HG03354 (cell line): Measurements from ENCODE around the gene MRO.
"Not testable (repeated sequence)": the region's sequence is repeated elsewhere in the genome, so short reads cannot be mapped to it uniquely, and the experiment has no call there.

ENCODE experiments used
- ATAC-seq: cut with Tn5 transposase; IDR thresholded peaks from one replicate; pipeline ENCODE4 v1.9.1; 2021; ENCODE audit warnings: mild to moderate bottlenecking; ENCODE audit not compliant: unreplicated experiment, poor library complexity, severe bottlenecking

The MRO gene

DNA sequence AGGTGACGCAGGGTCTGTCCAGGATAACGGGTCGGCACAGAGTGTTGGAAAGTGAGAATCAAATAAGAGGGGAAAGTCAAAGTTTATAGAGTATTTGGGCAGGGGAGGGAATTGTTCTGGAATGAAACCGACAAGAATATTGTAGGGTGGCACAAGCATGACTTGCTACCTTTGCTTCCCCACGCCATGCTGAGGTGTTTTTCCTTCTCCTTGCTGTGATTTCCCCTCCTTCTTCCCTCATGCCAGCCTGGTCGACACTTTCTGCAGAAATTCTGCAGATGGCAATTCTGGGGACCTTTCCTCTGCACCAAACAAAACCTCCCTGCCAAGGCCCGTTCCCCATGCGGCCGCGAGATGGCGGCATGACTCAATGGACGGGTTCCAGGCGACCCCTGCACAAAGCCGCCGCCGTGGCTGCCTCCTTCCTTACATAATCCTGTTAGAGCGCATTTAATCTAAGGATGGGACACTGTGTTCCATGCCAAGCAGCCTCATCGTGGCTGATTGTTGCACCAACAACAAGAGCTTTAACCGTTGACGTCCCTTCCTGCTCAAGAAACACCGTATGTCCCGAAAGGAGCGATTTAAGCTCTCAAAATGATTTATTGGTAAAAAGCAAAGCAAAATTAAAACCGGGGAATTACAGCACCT, at the start of gene MRO:
Gene MRO, minus strand, starts transcription at position 289 of the 651 bp plus-strand sequence. CDS start 10,616 bp downstream, outside the sequence.
- peak; percentile 97 for ATAC-seq

DNA sequence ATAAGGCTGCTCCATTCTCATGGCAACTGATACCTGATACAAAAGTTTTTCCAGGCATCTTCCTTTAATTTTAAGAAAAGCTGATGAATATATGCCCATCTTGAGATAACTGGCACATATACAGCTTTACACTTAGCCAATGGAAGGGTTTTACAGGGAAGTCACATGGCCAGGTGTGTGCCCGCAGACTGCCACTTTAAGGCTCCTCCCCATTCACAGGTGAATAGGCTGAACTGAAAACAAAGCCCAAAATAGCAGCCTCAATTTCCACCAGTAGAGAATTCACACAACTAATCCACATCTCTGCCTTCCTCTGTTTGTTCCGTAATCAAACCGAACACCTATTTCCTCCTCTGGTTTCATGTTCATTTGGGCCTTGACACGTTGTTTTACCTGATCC, 49.3 kb upstream of the MRO start:
- no peak for ATAC-seq

DNA sequence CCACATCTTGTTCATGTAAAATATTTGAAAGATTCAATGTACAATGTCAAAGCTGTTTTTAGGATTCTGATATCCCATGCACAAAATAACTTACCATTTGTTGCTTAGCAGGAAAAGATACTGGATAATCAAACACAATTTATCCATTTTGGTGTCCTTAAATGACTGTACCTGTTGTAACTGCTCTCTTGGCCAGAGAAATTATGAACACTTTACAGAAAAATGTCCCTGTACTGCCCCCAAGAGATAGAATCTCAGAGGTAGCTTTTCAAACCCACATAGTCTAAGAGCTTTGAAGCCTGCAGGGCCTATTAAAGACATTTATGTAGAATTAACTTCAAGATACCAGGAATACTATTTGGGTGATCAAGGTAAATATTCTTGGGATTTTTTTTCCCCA, 46.9 kb upstream of the MRO start:
- no peak for ATAC-seq

DNA sequence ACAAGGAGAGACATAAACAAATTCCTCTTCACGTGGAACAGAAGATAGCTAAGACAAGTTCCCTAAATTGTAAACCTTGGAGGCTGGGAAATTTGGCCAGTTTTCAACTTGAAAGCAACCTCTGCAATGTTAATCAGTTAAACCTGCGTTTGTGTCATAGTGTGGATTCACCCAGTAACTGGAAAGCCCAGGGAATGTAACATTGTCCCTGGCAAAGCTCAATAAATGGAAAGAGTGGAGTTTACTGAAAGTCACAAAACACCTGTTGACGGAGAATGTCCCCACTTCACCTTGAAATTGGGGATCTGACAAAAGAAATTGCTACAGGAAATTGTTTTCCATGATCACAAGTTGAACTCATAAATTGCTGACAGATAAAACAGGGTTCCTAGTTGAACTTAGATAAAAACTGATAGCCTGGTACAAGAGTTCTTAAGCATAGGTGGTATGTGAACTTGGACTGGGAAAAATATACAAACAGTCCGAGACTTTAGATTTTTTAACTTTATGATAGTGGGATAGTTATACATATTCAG, 44.1 kb upstream of the MRO start:
- ATAC-seq = no peak

DNA sequence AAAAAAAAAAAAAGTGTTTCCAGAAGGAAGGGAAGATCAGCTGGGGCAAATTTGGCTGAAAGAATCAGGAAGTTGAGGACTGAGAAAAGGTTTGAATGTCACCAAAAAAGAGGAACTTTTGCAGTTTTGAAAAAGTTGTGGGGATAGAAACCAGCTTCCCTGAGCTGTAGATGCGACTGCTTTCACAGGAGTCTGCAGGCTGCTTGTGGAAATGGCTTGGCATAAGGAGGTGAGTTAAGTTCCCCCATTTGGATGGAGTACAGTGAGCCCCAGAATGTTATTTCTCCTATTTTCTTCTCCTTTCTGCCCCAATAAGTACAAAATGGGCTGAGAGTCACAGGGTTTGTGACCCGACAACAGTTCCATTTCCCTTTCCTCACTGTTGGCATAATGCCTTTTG, 42.6 kb upstream of the MRO start:
- ATAC-seq = no peak

DNA sequence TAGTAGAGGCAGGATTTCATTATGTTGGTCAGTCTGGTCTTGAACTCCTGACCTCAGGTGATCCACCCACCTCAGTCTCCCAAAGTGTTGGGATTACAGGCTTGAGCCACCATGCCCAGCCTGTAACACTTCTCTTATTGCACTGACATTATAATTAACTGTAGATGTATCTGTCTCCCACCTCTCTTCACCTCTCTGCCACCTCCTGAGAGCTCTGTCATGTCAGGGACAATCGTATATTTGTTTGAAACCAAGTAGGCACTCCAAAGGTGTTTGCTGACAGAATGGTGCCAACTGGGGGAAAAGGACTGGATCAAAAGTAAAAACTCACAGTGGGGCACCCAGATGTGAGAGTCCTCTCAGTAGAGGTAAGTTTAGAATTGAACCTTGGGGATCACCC, 41.8 kb upstream of the MRO start:
- ATAC-seq = no peak

DNA sequence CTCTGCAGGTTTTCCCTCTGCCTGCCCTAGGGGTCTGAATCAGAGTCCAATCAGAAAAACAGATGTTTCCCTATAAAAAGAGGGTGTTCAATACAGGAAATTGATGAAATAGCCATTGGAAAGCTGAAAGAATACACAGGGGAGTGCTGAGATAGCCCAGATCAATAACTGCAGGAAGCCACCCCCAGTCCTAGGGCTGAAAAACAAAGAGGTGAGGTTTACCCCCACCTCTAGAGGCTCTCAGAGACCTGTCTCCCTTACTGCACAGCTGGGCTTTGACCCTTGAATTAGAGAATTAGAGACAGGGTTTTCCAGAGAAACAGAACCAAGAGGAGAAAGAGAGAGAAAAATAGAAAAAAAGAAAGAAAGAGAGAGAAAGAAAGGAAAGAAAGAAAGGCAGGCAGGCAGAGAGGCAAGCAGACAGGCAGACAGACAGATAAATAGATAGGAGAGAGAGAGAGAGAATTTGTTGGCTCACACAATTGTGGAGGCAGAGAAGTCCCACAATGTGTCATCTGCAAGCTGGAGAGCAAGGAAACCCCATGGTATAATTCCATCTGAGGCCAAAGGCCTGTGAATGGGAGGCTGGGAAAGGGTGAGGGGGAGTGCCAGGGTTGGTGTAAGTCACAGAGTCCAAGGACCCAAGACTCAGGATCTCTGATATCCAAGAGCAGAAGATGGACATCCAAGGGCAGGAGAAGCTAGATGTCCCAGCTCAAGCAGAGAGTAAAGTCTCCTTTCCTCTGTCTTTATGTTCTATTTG, 40.2 kb upstream of the MRO start:
- ATAC-seq = no peak

DNA sequence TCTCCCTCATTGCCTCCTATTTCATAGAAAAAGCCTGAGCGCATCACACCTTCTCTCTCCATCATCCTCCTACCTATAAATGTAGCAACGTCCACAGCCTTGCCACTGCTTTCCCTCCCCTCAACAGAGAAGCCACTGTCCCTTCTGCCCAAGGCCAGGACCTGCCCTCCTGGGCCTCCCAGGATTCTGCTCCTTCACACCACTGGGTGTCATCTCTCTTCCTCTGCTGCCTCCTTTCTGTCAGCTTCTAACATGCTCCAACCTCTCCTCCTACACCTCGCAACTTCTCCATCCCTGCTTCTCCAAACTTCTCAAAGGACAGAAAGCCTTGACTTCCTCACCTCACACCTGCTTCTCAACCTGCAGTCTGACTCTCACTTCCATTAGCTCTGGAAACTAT, 37.9 kb upstream of the MRO start:
- ATAC-seq = no peak

DNA sequence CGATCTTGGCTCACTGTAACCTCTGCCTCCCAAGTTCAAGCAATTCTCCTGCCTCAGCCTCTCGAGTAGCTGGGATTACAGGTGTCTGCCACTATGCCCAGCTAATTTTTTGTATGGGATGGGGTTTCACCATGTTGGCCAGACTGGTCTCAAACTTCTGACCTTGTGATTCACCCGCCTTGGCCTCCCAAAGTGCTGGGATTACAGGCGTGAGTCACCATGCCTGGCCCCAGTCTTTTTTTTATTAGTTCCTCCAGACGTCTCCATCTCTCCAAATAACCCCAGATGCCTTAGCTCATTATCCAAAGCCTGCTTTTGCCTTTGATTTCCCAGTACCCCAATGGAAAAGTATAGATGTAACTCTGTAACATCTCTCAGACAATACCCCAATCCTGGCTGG, 37.4 kb upstream of the MRO start:
- ATAC-seq = not testable (repeated sequence)

DNA sequence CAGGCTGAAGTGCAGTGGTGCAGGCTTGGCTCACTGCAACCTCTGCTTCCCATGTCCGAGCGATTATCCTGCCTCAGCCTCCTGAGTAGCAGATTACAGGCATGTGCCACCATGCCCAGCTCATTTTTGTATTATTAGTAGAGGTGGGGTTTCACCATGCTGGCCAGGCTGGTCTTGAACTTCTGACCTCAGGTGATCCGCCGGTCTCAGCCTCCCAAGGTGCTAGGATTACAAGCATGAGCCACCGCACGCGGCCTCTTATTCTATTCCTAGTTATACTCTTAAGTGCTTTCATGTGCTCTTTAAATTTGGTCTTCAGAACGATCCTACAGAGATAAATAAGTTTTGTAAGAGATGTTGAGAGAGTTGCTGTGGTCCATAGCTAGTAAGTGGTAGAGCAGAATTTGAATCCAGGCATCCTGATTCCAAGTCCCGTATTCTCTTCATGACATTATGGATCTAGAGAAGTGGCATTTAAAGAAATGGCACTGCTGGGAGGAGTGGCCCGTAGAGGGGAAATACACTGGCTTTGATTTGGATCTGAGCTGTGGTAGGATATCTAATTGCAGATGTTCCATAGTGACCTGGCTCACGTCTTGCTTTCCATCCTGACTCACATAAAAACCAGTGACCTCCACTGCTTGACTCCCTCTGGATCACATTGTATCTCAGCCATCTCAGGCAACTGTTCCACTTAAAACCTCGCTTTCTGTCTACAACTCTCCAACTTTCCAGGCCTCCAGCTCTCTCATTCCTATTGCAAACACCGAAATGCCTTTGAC, 36.4 kb upstream of the MRO start:
- ATAC-seq = no peak

DNA sequence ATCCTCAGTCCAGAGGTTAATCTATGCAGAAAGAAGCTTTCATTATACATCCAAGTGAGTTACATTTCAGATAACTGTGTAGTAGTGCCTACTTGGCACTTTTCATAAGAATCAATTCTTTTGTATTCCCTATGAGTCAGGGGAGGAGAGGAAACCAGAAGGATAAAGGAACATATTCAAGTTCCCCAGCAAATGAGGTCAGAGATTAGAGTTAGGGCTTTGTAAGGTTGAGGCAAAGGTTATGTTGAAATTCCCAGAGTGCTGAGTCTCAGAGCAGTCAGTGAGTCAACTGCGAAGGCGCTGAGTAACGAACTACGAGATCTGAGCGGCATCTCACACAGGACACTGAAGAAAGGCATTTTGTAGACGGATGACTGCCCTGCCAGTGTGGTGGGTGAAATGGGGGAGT, 34.1 kb upstream of the MRO start:
- no peak for ATAC-seq

DNA sequence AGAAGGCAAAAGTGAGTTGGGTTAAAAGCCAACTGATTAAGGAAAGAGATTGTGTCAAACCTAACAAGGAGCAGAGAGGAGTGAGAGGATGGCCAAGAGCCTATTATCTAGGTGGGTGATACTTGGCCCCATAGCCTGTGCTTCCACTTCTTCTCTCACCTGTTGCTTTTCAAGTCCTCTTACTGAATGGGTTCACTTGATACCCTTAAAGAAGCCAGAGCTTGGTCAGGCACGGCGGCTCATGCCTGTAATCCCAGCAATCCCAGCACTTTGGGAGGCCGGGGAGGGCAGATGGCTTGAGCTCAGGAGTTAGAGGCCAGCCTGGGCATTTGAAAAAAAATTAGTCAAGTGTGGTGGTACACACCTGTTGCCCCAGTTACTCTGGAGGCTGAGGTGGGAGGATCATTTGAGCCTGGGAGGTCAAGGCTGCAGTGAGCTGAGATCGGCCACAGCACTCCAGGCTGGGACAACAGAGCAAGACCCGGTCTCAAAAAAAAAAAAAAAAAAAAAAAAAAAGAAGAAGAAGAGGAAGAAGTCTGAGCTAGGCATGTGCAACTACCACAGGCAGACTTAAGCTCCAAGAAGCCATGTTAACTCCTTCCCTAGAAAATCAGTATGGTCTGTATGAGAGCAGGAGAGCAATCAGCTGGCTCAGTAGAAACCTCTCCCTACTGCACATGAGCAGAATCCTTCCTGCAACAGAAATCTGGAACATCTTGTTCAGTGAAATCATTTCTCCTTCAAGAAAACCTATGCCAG, 30.7 kb upstream of the MRO start:
- no peak for ATAC-seq

DNA sequence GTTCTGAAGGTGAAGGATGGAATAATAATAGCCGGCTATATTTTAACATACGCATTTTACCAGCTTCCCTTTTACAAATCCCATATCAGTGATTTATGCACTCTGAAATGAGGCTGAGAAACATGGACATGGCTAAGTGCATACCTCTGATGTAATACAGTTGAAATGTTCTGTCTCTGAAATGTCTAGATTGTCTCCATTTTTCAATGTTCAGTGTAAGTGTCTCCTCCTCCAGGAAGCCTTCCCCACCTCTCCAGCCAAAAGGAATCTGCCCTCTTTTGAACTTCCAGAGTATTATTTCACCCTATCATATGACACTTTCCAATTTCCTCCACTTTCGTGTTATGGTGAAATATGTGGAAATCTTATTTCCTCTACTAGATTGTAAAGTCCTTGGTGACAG, 29.6 kb upstream of the MRO start:
- ATAC-seq = no peak

DNA sequence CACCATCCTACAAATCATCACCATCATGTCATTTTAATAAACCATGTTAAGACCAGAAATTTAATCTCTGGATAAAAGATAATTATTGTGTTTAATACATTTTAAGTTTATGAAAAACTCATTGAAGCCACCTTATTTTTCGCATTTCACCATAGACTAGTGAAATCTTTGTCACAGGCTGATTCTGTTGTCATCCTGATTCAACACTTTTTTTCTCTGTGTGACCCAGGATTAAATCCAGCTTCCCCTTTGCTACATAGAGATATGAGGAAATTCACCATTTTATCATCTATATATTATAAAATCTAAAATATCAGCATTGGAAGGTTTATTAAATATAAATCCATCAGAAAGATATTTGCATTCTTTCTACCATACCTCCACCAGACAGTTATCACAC, 29.2 kb upstream of the MRO start:
- ATAC-seq = no peak

DNA sequence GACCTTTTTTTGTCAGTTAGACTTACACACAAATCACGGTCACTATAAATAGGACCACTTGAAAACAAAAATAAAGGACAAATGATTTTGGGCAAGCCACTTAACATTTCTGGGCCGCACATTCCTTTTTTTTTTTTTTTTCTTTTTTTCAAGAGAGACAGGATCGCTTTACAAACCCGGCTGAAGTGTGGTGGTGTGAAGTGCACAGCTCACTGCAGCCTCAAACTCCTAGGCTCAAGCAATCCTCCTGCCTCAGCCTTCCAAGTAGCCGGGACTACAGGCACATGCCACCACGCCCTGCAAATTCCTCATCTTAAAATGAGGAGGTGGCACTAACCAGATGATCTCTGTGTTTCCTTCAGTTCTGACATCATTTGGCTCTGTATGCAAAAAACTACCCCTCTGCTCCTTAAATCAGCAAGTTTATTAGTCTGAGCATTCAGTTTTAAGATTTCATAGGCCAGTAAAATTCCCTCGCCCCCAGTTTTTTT, 28.3 kb upstream of the MRO start:
- no peak for ATAC-seq

DNA sequence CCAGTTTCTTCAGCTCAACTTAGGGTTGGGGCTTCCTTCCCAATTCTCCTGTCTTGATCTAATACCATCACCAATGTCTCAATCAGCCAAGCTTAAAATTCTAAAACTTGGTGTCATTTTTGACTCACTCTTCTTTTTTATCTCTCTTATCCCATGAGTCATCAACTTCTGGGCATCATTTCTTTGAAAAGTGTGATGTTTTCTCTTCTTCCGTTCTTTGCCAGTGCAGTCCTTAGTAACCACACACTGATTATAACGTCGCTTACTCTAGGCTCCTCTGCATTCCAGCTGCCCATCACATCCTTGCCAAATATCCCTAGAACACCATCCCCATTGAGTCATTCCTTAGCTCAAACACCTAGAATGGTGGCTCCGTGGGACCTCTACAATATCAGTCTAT, 27.4 kb upstream of the MRO start:
- ATAC-seq = no peak

DNA sequence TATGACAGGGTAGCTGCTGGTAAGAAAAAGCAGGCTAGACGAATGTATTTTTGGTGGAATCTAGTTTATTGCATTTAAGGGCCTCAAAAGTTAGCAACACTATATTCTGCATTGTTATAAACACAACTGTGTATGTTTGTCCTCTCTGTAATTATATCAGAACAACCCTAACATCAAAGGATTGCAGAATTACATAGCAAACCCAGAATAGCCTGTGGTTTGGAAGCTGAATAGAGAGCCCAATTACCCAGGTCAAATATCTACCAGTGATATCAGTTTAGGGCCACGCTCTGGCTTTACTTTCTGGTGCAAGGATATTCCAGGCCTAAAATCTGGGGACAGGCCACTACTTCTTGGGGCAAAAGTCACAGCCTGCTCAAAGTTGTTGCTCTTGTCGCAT, 25.1 kb upstream of the MRO start:
- no peak for ATAC-seq

DNA sequence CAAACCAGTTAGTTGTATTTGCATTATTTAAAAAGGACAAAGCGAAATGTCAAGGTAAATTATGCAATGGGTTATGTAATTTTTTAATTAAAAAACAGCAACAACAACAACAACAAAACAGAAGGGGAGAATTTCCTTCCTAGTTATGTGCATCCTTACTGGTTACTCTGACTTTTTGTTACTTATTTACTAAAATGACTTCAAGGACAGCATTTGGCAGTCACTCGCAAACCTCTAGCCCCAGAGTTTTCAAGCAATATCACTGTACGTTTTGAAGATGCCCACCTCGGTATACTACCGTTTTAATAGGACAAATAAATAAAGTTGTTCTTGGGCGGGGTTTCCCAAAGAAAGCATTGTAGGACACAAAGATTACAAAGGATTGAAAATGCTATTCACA, 24.7 kb upstream of the MRO start:
- ATAC-seq = no peak

DNA sequence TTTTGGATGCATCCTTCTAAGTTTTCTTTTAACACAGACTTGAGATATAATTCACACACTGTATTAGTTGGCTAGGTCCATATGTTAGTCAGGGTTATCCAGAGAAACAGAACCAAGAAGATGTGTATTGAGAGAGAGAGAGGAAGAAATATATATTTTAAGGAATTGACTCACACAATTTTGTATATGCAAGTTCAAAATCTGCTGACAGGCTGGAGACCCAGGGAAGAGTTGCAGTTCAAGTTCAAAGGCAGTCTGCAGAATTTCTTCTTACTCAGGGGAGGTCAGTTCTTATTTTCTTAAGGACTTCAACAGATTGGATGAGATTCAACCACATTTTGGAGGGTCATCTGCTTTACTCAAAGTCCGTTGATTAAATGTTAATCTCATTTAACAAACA, 23.0 kb upstream of the MRO start:
- no peak for ATAC-seq

DNA sequence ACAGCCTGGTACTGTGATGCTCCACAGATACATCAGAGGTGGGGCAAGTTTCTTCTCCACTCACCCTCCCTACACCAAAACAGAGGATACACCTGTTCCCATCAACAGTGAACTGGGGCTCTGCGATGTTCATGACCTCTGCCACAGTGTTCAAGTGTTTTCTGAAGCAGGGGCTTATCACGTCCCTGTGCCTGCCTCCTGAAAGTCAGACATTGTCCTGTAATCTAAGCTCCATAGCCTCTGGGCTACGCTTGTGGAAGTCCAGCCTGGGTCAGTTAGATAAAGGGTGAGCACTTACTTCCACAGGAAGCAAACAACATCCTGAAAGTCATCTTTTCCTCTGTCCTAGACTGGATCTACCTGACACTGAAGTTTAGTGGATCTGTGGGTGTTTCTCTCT, 20.2 kb upstream of the MRO start:
- ATAC-seq = no peak
